Body of pancreas (tissue), 4 donors: ENCODE results near the gene SLC7A6OS. TPM values are rescaled to one million over a fixed set of nuclear protein-coding genes. Genes with fewer than 3 reads are reported as not detected.

Experiments
- ATAC-seq: fragments of 150-250 bp; one replicate; pipeline ENCODE4 v1.9.1; 2016
- DNase-seq, 4 donors: peaks; one replicate each; pipeline ENCODE4 v3.0.0-alpha.2; 2019
- H3K27ac ChIP-seq, 4 donors: fragments of 200-600 bp; sonication (generic); 1 replicate in 3 of 4; 2 replicates in 1 of 4; pipeline versions ENCODE4 v1.5.1 to v1.6.1; 2016 to 2019; ENCODE audit warnings: mild to moderate bottlenecking in 1 of 4, mixed read lengths in 1 of 4, moderate library complexity in 1 of 4
- H3K27me3 ChIP-seq, 2 donors: fragments of 200-600 bp; sonication (generic); one replicate each; pipeline ENCODE4 v1.6.0; 2016; ENCODE audit warnings: mild to moderate bottlenecking in 1 of 2
- H3K36me3 ChIP-seq, 2 donors: fragments of 200-600 bp; sonication (generic); replicated peaks in 1 of 2; 2 replicates each; pipeline ENCODE4 v1.5.1; 2016; ENCODE audit warnings: low read depth in 2 of 2; ENCODE audit not compliant: insufficient read depth in 1 of 2
- H3K4me1 ChIP-seq: fragments of 200-600 bp; sonication (generic); one replicate; pipeline ENCODE4 v1.6.0; 2016
- H3K4me3 ChIP-seq, 2 donors: fragments of 200-600 bp; sonication (generic); 1 replicate in 1 of 2; 2 replicates in 1 of 2; pipeline ENCODE4 v1.5.1; 2016 to 2019
- H3K9me3 ChIP-seq, 3 donors: fragments of 200-600 bp; sonication (generic); 1 replicate in 2 of 3; 2 replicates in 1 of 3; pipeline ENCODE4 v1.5.1; 2016
- POLR2A ChIP-seq, 3 donors: fragments of 450-650 bp; IDR thresholded peaks; one replicate each; pipeline ENCODE4 v1.6.1; 2016; ENCODE audit warnings: antibody characterized with exemption in 3 of 3, mild to moderate bottlenecking in 2 of 3
- WGBS, 2 donors: methylation state at CpG; one replicate each; pipeline ENCODE4 v1.1.5; 2017; 5-methylcytosine and 5-hydroxymethylcytosine counted together
- intact Hi-C: fragments of 100-400 bp; cut with DNase I; formaldehyde crosslinking; loops from one replicate; pipeline ENCODE4 v1.15.1; 2023
- total RNA-seq, 2 donors: library from RNA; depleted of rRNA; stranded (reverse); fragments of >200 nt; gene quantifications; one replicate each; pipeline ENCODE4 v1.1.0, GENCODE V29; 2016
- TF ChIP-seq, protein P1 (sequence below), 7 experiments: fragments of 450-650 bp in 4 of 7; fragments of 200-600 bp in 3 of 7; sonication (generic) in 3 of 7; IDR thresholded peaks; one replicate each; pipeline ENCODE4 v1.5.1; 2016 to 2019; ENCODE audit warnings: antibody characterized with exemption in 7 of 7

SLC7A6OS gene
- total RNA-seq, 2 donors from 2014 or later: 13.0 to 32.3 TPM

DNA sequence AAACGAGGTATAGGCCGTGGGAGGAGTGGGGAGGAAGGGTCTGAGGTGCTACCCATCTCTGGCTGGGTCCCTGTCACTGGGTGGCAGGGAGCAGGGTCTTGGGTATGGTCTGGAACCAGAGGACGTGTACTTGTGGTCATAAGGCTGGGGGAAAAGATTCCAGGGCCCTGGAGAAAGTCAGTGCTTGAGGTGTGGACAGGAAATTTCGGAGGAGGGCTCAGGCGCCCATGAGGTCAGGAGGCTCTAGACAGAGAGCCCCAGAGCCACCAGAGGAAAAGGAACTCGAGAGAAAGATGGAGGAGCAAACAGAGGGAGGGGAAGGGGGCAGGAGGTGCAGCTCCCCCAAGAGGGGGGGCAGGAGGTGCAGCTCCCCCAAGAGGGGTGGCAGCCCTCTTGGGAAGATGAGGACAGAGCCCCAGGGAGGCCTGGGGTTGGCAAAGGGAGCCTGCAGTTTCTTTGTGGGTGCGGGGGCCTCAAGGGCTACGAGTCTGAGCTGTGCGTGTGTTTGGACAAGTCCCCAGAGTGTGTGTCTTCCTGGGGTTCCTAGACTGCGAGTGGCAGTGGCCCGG lies 47.1 kb downstream of the SLC7A6OS start:
- Histone ChIP-seq H3K4me1 (peaks cover 17% of the 10 kb centered on the region), H3K27me3 (no peaks in the 10 kb centered on the region), H3K4me3 (peak overlapping the region; percentile 28 to 64), H3K27ac (peak overlapping the region; percentile 39 to 84 (median 72)), H3K9me3 (no peaks in the 10 kb centered on the region), H3K36me3 (no peaks in the 10 kb centered on the region)
- WGBS, 2 donors: 38 to 53% methylated on average over 7 to 11 of the region's 11 CpGs
- no peak for TF ChIP-seq POLR2A (IDR thresholded peaks at IDR 0.05)
- TF ChIP-seq, protein P1, sequence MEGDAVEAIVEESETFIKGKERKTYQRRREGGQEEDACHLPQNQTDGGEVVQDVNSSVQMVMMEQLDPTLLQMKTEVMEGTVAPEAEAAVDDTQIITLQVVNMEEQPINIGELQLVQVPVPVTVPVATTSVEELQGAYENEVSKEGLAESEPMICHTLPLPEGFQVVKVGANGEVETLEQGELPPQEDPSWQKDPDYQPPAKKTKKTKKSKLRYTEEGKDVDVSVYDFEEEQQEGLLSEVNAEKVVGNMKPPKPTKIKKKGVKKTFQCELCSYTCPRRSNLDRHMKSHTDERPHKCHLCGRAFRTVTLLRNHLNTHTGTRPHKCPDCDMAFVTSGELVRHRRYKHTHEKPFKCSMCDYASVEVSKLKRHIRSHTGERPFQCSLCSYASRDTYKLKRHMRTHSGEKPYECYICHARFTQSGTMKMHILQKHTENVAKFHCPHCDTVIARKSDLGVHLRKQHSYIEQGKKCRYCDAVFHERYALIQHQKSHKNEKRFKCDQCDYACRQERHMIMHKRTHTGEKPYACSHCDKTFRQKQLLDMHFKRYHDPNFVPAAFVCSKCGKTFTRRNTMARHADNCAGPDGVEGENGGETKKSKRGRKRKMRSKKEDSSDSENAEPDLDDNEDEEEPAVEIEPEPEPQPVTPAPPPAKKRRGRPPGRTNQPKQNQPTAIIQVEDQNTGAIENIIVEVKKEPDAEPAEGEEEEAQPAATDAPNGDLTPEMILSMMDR (IDR thresholded peaks at IDR 0.05): no peak
- intact Hi-C loops: loop anchor here (5.0 kb wide), 1 partner anchor 64 kb away; no protein-coding TSS in a partner anchor
- DNase-seq (no peak), ATAC-seq (no peak)

DNA sequence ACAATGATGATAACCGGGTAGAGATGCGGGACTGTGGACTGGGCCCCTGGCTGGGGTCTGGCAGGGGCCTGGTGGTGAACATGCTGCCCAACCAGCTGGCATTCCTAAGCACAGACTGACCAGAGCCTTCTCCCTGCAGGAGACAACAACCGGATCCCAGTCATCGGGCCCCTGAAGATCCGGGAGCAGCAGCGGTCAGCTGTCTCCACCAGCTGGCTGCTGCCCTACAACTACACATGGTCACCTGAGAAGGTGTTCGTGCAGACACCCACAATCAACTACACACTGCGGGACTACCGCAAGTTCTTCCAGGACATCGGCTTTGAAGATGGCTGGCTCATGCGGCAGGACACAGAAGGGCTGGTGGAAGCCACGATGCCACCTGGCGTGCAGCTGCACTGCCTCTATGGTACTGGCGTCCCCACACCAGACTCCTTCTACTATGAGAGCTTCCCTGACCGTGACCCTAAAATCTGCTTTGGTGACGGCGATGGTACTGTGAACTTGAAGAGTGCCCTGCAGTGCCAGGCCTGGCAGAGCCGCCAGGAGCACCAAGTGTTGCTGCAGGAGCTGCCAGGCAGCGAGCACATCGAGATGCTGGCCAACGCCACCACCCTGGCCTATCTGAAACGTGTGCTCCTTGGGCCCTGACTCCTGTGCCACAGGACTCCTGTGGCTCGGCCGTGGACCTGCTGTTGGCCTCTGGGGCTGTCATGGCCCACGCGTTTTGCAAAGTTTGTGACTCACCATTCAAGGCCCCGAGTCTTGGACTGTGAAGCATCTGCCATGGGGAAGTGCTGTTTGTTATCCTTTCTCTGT lies 51.5 kb downstream of the SLC7A6OS start:
- Histone ChIP-seq H3K27ac (no peak overlapping the region), H3K36me3 (peaks cover 0 to 3% of the 10 kb centered on the region in 2 donors), H3K9me3 (no peaks in the 10 kb centered on the region), H3K4me1 (peaks cover 8% of the 10 kb centered on the region), H3K4me3 (no peak overlapping the region), H3K27me3 (no peaks in the 10 kb centered on the region)
- DNase-seq (no peak), ATAC-seq (no peak)
- intact Hi-C loops: no loop called here
- WGBS, 2 donors: 89 to 93% methylated on average over 7 to 27 of the region's 27 CpGs
- TF ChIP-seq, protein P1 (IDR thresholded peaks at IDR 0.05): no peak
- TF ChIP-seq POLR2A (IDR thresholded peaks at IDR 0.05): no peak

- no peak overlapping the region for H3K4me3 ChIP-seq
- peaks cover 0 to 3% of the 10 kb centered on the region in 2 donors for H3K36me3 ChIP-seq
- no peak for ATAC-seq
- no peak overlapping the region for H3K27ac ChIP-seq
- no peaks in the 10 kb centered on the region for H3K27me3 ChIP-seq
- TF ChIP-seq, protein P1 (IDR thresholded peaks at IDR 0.05): no peak
- no peak for TF ChIP-seq POLR2A (IDR thresholded peaks at IDR 0.05)
- no peak for DNase-seq
- intact Hi-C loops: no loop called here
- H3K4me1 ChIP-seq: no peaks in the 10 kb centered on the region
- H3K9me3 ChIP-seq: no peaks in the 10 kb centered on the region
- WGBS, 2 donors: 74 to 82% methylated on average over 11 to 13 of the region's 13 CpGs
Observed at GRCh38 chr16:68257906-68258800, 52.6 kb downstream of the SLC7A6OS start.

GRCh38 chr16:68257251-68257905 lies 53.4 kb downstream of the SLC7A6OS start:
- Histone ChIP-seq H3K27me3 (no peaks in the 10 kb centered on the region), H3K36me3 (peaks cover 0 to 3% of the 10 kb centered on the region in 2 donors), H3K9me3 (no peaks in the 10 kb centered on the region), H3K27ac (no peak overlapping the region), H3K4me3 (no peak overlapping the region), H3K4me1 (no peaks in the 10 kb centered on the region)
- TF ChIP-seq, protein P1 (IDR thresholded peaks at IDR 0.05): no peak
- no peak for TF ChIP-seq POLR2A (IDR thresholded peaks at IDR 0.05)
- ATAC-seq (no peak), DNase-seq (no peak)
- intact Hi-C loops: no loop called here
- 76 to 83% methylated on average over 3 to 6 of the region's 6 CpGs for WGBS, 2 donors
